GM18951 (cell line): Measurements from ENCODE around the gene DCLK1.

Experiments used
- POLR2A ChIP-seq: IDR thresholded peaks from 4 replicates; pipeline ENCODE4 v1.6.1; 2011; ENCODE audit warnings: mild to moderate bottlenecking; ENCODE audit not compliant: insufficient read length, insufficient read depth; ENCODE audit errors: extremely low read depth
- in situ Hi-C: fragments of 300-500 bp; cut with MboI; formaldehyde crosslinking; loops from one replicate; pipeline ENCODE4 v1.12.0; 2022; ENCODE audit warnings: low sequenced_read_pairs, mixed read lengths, inconsistent platforms; ENCODE audit not compliant: unreplicated experiment

Gene DCLK1

GRCh38 chr13:36131222-36131930 lies at the start of gene DCLK1:
TSS of gene DCLK1 (minus strand) at chr13:36131382.
- TF ChIP-seq POLR2A: no peak
- in situ Hi-C loops: no loop called here

GRCh38 chr13:36175621-36176020 lies 44.4 kb upstream of the DCLK1 start:
- in situ Hi-C loops: no loop called here

GRCh38 chr13:36174923-36175322 lies 43.7 kb upstream of the DCLK1 start:
- in situ Hi-C loops: no loop called here
- TF ChIP-seq POLR2A: no peak

More at GRCh38 chr13:36175621-36176020, 44.4 kb upstream of the DCLK1 start:
- no peak for TF ChIP-seq POLR2A

GRCh38 chr13:36173571-36174322 lies 42.6 kb upstream of the DCLK1 start:
- no peak for TF ChIP-seq POLR2A
- in situ Hi-C loops: no loop called here

- TF ChIP-seq POLR2A: no peak
- in situ Hi-C loops: no loop called here
Measured at GRCh38 chr13:36166046-36166445, 34.9 kb upstream of the DCLK1 start.

- in situ Hi-C loops: no loop called here
- TF ChIP-seq POLR2A: no peak
Measured at GRCh38 chr13:36163809-36164308, 32.7 kb upstream of the DCLK1 start.

GRCh38 chr13:36163286-36163685 lies 32.1 kb upstream of the DCLK1 start:
- in situ Hi-C loops: no loop called here
- no peak for TF ChIP-seq POLR2A

- in situ Hi-C loops: no loop called here
- TF ChIP-seq POLR2A: no peak
Measured at GRCh38 chr13:36160297-36160696, 29.1 kb upstream of the DCLK1 start.

- in situ Hi-C loops: no loop called here
- TF ChIP-seq POLR2A: no peak
Measured at GRCh38 chr13:36158611-36159010, 27.4 kb upstream of the DCLK1 start.

GRCh38 chr13:36157480-36157879 lies 26.3 kb upstream of the DCLK1 start:
- TF ChIP-seq POLR2A: no peak
- in situ Hi-C loops: no loop called here

- in situ Hi-C loops: no loop called here
- TF ChIP-seq POLR2A: no peak
Measured at GRCh38 chr13:36154567-36155291, 23.5 kb upstream of the DCLK1 start.

- TF ChIP-seq POLR2A: no peak
- in situ Hi-C loops: no loop called here
Measured at GRCh38 chr13:36151591-36151990, 20.4 kb upstream of the DCLK1 start.

GRCh38 chr13:36148446-36148845 lies 17.3 kb upstream of the DCLK1 start:
- no peak for TF ChIP-seq POLR2A
- in situ Hi-C loops: no loop called here

GRCh38 chr13:36147330-36147729 lies 16.1 kb upstream of the DCLK1 start:
- in situ Hi-C loops: no loop called here
- TF ChIP-seq POLR2A: no peak
